GM08714 (cell line): ENCODE results near the gene PCDHGA1.

Experiments
- H3K4me3 ChIP-seq: fragments of 200-500 bp; sonication (Bioruptor generic); 2 replicates; pipeline ENCODE4 v1.5.1; 2014; ENCODE audit warnings: mild to moderate bottlenecking, low read length, inconsistent platforms
- ZNF274 ChIP-seq: IDR thresholded peaks from 2 replicates; pipeline ENCODE4 v1.6.1; 2012; ENCODE audit warnings: mild to moderate bottlenecking, low read depth, low read length

Gene PCDHGA1

GRCh38 chr5:141476132-141476911 is 146.0 kb downstream of the PCDHGA1 start:
- TF ChIP-seq ZNF274: no peak
- H3K4me3 ChIP-seq: peak overlapping the region; percentile 45; the same call in 1 of the 2 replicates

GRCh38 chr5:141477044-141477575 is 146.8 kb downstream of the PCDHGA1 start:
- H3K4me3 ChIP-seq: no peak overlapping the region; the same call in 1 of the 2 replicates
- TF ChIP-seq ZNF274: no peak

- no peak for TF ChIP-seq ZNF274
- H3K4me3 ChIP-seq: no peak overlapping the region
Measured at GRCh38 chr5:141477815-141478214, 147.5 kb downstream of the PCDHGA1 start.

- no peak overlapping the region for H3K4me3 ChIP-seq
- no peak for TF ChIP-seq ZNF274
Measured at GRCh38 chr5:141478321-141478945, 148.1 kb downstream of the PCDHGA1 start.

- TF ChIP-seq ZNF274: no peak
- no peak overlapping the region for H3K4me3 ChIP-seq
Measured at GRCh38 chr5:141479776-141480175, 149.5 kb downstream of the PCDHGA1 start.

- H3K4me3 ChIP-seq: no peak overlapping the region
- TF ChIP-seq ZNF274: no peak
Measured at GRCh38 chr5:141483902-141484301, 153.6 kb downstream of the PCDHGA1 start.

- no peak overlapping the region for H3K4me3 ChIP-seq
- TF ChIP-seq ZNF274: no peak
Measured at GRCh38 chr5:141484310-141484640, 154.0 kb downstream of the PCDHGA1 start.

GRCh38 chr5:141484641-141485311 is 154.5 kb downstream of the PCDHGA1 start, which contains the start of gene PCDHGC4:
Gene PCDHGC4 (plus strand): TSS chr5:141485030. CDS start chr5:141485174, 144 bp downstream.
- no peak for TF ChIP-seq ZNF274
- no peak within 1 kb of the TSS for H3K4me3 ChIP-seq

GRCh38 chr5:141485321-141486055 is 155.2 kb downstream of the PCDHGA1 start:
- no peak for TF ChIP-seq ZNF274
- H3K4me3 ChIP-seq: no peak overlapping the region

- no peak for TF ChIP-seq ZNF274
Measured at GRCh38 chr5:141486091-141486490, 155.8 kb downstream of the PCDHGA1 start.

GRCh38 chr5:141487131-141487530 is 156.8 kb downstream of the PCDHGA1 start:
- TF ChIP-seq ZNF274: no peak
- H3K4me3 ChIP-seq: no peak overlapping the region

More at GRCh38 chr5:141486091-141486490, 155.8 kb downstream of the PCDHGA1 start:
- H3K4me3 ChIP-seq: no peak overlapping the region

GRCh38 chr5:141488591-141489561 is 158.6 kb downstream of the PCDHGA1 start, which contains the start of gene PCDHGC5:
Gene PCDHGC5 (plus strand): TSS chr5:141489081. CDS start chr5:141489241, 160 bp downstream.
- TF ChIP-seq ZNF274: no peak
- H3K4me3 ChIP-seq: no peak within 1 kb of the TSS

- no peak for TF ChIP-seq ZNF274
- no peak overlapping the region for H3K4me3 ChIP-seq
Measured at GRCh38 chr5:141489841-141490240, 159.5 kb downstream of the PCDHGA1 start.
